ENCODE results near the gene MED13L. TPM values are rescaled to one million over a fixed set of nuclear protein-coding genes. Genes with fewer than 3 reads are reported as not detected.

The MED13L gene
- total and polyA plus RNA-seq, 11 donors = 12.2 to 84.1 (median 60.2) TPM

- Histone ChIP-seq H3K9me3 (peaks cover 0 to 31% (median 1%) of the 10 kb centered on the region in 12 donors), H3K36me3 (no peaks in the 10 kb centered on the region), H3K4me1 (peaks cover 3 to 54% (median 45%) of the 10 kb centered on the region in 12 donors), H3K4me3 (no peak overlapping the region), H3K27me3 (no peaks in the 10 kb centered on the region), H3K27ac (no peak overlapping the region)
- DNase-seq = no peak
- intact Hi-C loops (cut with DNase I) = no loop called here
- TF ChIP-seq POLR2A (IDR thresholded peaks at IDR 0.05) (no peak), CTCF (IDR thresholded peaks at IDR 0.05) (no peak)
- ATAC-seq = peak in 1 of 4 donors; percentile 39
Observed at GRCh38 chr12:116248930-116249329, 28.6 kb downstream of the MED13L start.

GRCh38 chr12:116248433-116248832 is 29.1 kb downstream of the MED13L start:
- H3K27me3 ChIP-seq = no peaks in the 10 kb centered on the region
- no peak overlapping the region for H3K27ac ChIP-seq
- no peak for DNase-seq
- peaks cover 8 to 59% (median 50%) of the 10 kb centered on the region in 12 donors for H3K4me1 ChIP-seq
- no peaks in the 10 kb centered on the region for H3K36me3 ChIP-seq
- no peak overlapping the region for H3K4me3 ChIP-seq
- H3K9me3 ChIP-seq = peaks cover 0 to 31% (median 1%) of the 10 kb centered on the region in 12 donors
- ATAC-seq = no peak
- TF ChIP-seq CTCF (IDR thresholded peaks at IDR 0.05) (no peak), POLR2A (IDR thresholded peaks at IDR 0.05) (no peak)
- intact Hi-C loops (cut with DNase I) = no loop called here

GRCh38 chr12:116247377-116247776 is 30.1 kb downstream of the MED13L start:
- Histone ChIP-seq H3K36me3 (no peaks in the 10 kb centered on the region), H3K4me1 (peaks cover 13 to 69% (median 58%) of the 10 kb centered on the region in 12 donors), H3K27me3 (no peaks in the 10 kb centered on the region), H3K27ac (no peak overlapping the region), H3K9me3 (peaks cover 0 to 31% (median 1%) of the 10 kb centered on the region in 12 donors), H3K4me3 (no peak overlapping the region)
- TF ChIP-seq POLR2A (IDR thresholded peaks at IDR 0.05) = no peak
- TF ChIP-seq CTCF (IDR thresholded peaks at IDR 0.05) = no peak
- DNase-seq = no peak
- peak in 1 of 4 donors; percentile 56 for ATAC-seq
- intact Hi-C loops (cut with DNase I) = no loop called here
- WGBS, 4 donors = 50 to 64% (median 61%) methylated on average over 3 of the region's 3 CpGs

- peaks cover 13 to 75% (median 59%) of the 10 kb centered on the region in 12 donors for H3K4me1 ChIP-seq
- no peaks in the 10 kb centered on the region for H3K36me3 ChIP-seq
- DNase-seq (no peak), ATAC-seq (no peak)
- no peaks in the 10 kb centered on the region for H3K27me3 ChIP-seq
- no peak for TF ChIP-seq POLR2A (IDR thresholded peaks at IDR 0.05)
- no peak for TF ChIP-seq CTCF (IDR thresholded peaks at IDR 0.05)
- H3K9me3 ChIP-seq = peaks cover 0 to 24% (median 1%) of the 10 kb centered on the region in 12 donors
- H3K27ac ChIP-seq = peak overlapping the region in 1 of 12 donors; percentile 50
- H3K4me3 ChIP-seq = no peak overlapping the region
- intact Hi-C loops (cut with DNase I) = no loop called here
- 74 to 83% (median 80%) methylated on average over 5 of the region's 5 CpGs for WGBS, 4 donors
Observed at GRCh38 chr12:116246490-116247179, 30.9 kb downstream of the MED13L start.

Measured in heart left ventricle (tissue), 16 donors.